Endothelial cell of umbilical vein (primary cell): ENCODE measurements around the gene RCOR2.

Experiments
- JUN ChIP-seq: IDR thresholded peaks from 2 replicates; pipeline ENCODE4 v1.6.1; 2011; ENCODE audit warnings: borderline replicate concordance, low read depth; ENCODE audit not compliant: insufficient read length, insufficient read depth
- POLR2A ChIP-seq: IDR thresholded peaks from 2 replicates; pipeline ENCODE4 v1.6.1; 2012; ENCODE audit warnings: low read depth, mild to moderate bottlenecking, control low read depth, low read length
- POLR2AphosphoS5 ChIP-seq: IDR thresholded peaks from 2 replicates; pipeline ENCODE4 v1.6.1; 2012; ENCODE audit warnings: low read depth, mild to moderate bottlenecking, control low read depth, low read length, moderate library complexity; ENCODE audit not compliant: insufficient read depth
- TF ChIP-seq, protein P1 (sequence below): IDR thresholded peaks from 2 replicates; pipeline ENCODE4 v1.6.1; 2011; ENCODE audit not compliant: insufficient read depth, insufficient read length
- TF ChIP-seq, protein P2 (sequence below), 2 donors: IDR thresholded peaks; 1 replicate in 1 of 2; 2 replicates in 1 of 2; pipeline ENCODE4 v1.5.1; 2011; ENCODE audit warnings: low read length in 2 of 2, mild to moderate bottlenecking in 2 of 2, moderate library complexity in 2 of 2, control low read depth in 1 of 2, inconsistent platforms in 1 of 2, low read depth in 1 of 2; ENCODE audit not compliant: insufficient read depth in 1 of 2; ENCODE audit errors: extremely low read depth in 1 of 2

DNA sequence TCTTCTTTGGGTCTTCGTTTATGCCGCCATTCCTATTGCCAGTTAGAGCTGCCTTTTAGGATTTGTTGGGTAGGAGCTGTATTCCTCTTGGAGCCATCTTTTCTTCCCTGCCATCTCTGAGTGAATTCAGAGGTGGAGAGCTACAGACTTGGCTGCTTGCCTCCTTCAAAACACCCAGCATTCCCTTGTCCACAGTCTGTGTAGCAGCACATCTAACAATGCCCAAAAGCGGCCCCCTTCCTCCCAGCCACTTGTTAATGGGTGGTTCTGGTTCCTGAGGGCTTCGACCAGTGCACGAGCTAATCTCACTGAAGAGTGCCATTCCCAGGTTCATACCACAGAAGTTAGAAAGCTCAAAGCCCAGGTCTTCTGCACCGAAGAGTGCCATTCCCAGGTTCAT is 40.3 kb downstream of the RCOR2 start:
- TF ChIP-seq POLR2AphosphoS5 (no peak), POLR2A (no peak), JUN (no peak)
- TF ChIP-seq, protein P1, sequence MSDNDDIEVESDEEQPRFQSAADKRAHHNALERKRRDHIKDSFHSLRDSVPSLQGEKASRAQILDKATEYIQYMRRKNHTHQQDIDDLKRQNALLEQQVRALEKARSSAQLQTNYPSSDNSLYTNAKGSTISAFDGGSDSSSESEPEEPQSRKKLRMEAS = no peak
- TF ChIP-seq, protein P2, sequence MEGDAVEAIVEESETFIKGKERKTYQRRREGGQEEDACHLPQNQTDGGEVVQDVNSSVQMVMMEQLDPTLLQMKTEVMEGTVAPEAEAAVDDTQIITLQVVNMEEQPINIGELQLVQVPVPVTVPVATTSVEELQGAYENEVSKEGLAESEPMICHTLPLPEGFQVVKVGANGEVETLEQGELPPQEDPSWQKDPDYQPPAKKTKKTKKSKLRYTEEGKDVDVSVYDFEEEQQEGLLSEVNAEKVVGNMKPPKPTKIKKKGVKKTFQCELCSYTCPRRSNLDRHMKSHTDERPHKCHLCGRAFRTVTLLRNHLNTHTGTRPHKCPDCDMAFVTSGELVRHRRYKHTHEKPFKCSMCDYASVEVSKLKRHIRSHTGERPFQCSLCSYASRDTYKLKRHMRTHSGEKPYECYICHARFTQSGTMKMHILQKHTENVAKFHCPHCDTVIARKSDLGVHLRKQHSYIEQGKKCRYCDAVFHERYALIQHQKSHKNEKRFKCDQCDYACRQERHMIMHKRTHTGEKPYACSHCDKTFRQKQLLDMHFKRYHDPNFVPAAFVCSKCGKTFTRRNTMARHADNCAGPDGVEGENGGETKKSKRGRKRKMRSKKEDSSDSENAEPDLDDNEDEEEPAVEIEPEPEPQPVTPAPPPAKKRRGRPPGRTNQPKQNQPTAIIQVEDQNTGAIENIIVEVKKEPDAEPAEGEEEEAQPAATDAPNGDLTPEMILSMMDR (IDR thresholded peaks at IDR 0.05; ENCODE audit: extremely low read depth in 1 of 2, insufficient read depth in 1 of 2, low read depth in 1 of 2, low read length in 2 of 2) = no peak
